Activated CD4-positive, alpha-beta T cell treated with anti-CD3 and anti-CD28 coated beads, Interleukin-2, amount 10 ng/mL, durations not matched to agents 7 days and 5 days (primary cell): ENCODE data around the gene CASP4. TPM values are rescaled to one million over a fixed set of nuclear protein-coding genes. Genes with fewer than 3 reads are reported as not detected.

Experiments
- CTCF ChIA-PET: fragments of 350-600 bp; sonication (Branson Sonifier 250); formaldehyde crosslinking; loops from one replicate; lab custom pipeline; 2021; ENCODE audit warnings: antibody characterized with exemption; lab: Charles Lee
- POLR2A ChIA-PET: fragments of 350-600 bp; sonication (Branson Sonifier 250); formaldehyde crosslinking; loops from one replicate; lab custom pipeline; 2021; ENCODE audit warnings: antibody characterized with exemption; lab: Charles Lee
- DNase-seq: peaks from one replicate; pipeline ENCODE4 v3.0.0-alpha.2; 2020
- H3K27ac Mint-ChIP-seq: one replicate; pipeline ENCODE4 v1.8.0; 2021; ENCODE audit warnings: mild to moderate bottlenecking, moderate library complexity, mixed read lengths
- H3K27me3 Mint-ChIP-seq: one replicate; pipeline ENCODE4 v1.8.0; 2021; ENCODE audit warnings: mixed read lengths
- H3K36me3 Mint-ChIP-seq: one replicate; pipeline ENCODE4 v1.8.0; 2021; ENCODE audit warnings: low read depth, mixed read lengths
- H3K4me1 Mint-ChIP-seq: one replicate; pipeline ENCODE4 v1.8.0; 2021; ENCODE audit warnings: mixed read lengths
- H3K4me3 Mint-ChIP-seq: one replicate; pipeline ENCODE4 v1.8.0; 2021; ENCODE audit warnings: mild to moderate bottlenecking, moderate library complexity, mixed read lengths
- H3K9me3 Mint-ChIP-seq: one replicate; pipeline ENCODE4 v1.8.0; 2021; ENCODE audit warnings: mixed read lengths
- total RNA-seq, 2 experiments: library from RNA; stranded (reverse); gene quantifications; one replicate each; pipeline ENCODE4 v1.2.3, GENCODE V29; 2021

CASP4 gene
- total RNA-seq = 100 to 1,000 TPM; 114 to 135 TPM

GRCh38 chr11:104968355-104968855, at the start of gene CASP4:
TSS of gene CASP4 (minus strand) at chr11:104968574. CDS start at chr11:104968525, 49 bp downstream.
- peak; percentile 23 for DNase-seq
- POLR2A ChIA-PET = interaction anchor here (0.6 kb wide), 1 partner anchor 52 kb away, joined by 3 read pairs; no protein-coding TSS in a partner anchor
- Mint-ChIP-seq H3K27me3 (peaks cover 4% of the 10 kb centered on the region), H3K4me1 (peaks cover 29% of the 10 kb centered on the region), H3K9me3 (peaks cover 36% of the 10 kb centered on the region), H3K36me3 (peaks cover 44% of the 10 kb centered on the region), H3K4me3 (peak within 1 kb of the TSS; percentile 91), H3K27ac (peak within 1 kb of the TSS; percentile 96)
- CTCF ChIA-PET = interaction anchor here (0.6 to 0.7 kb wide), 2 partner anchors 18 to 143 kb away, joined by 3 read pairs; no protein-coding TSS in a partner anchor

GRCh38 chr11:105007463-105007862, 39.1 kb upstream of the CASP4 start:
- Mint-ChIP-seq H3K4me3 (no peak overlapping the region), H3K9me3 (no peaks in the 10 kb centered on the region), H3K27ac (no peak overlapping the region), H3K27me3 (no peaks in the 10 kb centered on the region), H3K4me1 (no peaks in the 10 kb centered on the region), H3K36me3 (no peaks in the 10 kb centered on the region)
- ChIA-PET CTCF (interaction anchor here (0.5 kb wide), 1 partner anchor 274 kb away, joined by 3 read pairs; no protein-coding TSS in a partner anchor), POLR2A (no interaction called here)
- DNase-seq = no peak

- Mint-ChIP-seq H3K4me1 (peaks cover 5% of the 10 kb centered on the region), H3K4me3 (no peak overlapping the region), H3K36me3 (no peaks in the 10 kb centered on the region), H3K9me3 (no peaks in the 10 kb centered on the region), H3K27ac (no peak overlapping the region), H3K27me3 (no peaks in the 10 kb centered on the region)
- no peak for DNase-seq
- ChIA-PET POLR2A (no interaction called here), CTCF (no interaction called here)
Observed at GRCh38 chr11:105005451-105005845, 37.1 kb upstream of the CASP4 start.

- Mint-ChIP-seq H3K4me3 (no peak overlapping the region), H3K27me3 (no peaks in the 10 kb centered on the region), H3K27ac (no peak overlapping the region), H3K9me3 (no peaks in the 10 kb centered on the region), H3K4me1 (peaks cover 9% of the 10 kb centered on the region), H3K36me3 (no peaks in the 10 kb centered on the region)
- ChIA-PET POLR2A (no interaction called here), CTCF (no interaction called here)
- DNase-seq = no peak
Observed at GRCh38 chr11:105004021-105004420, 35.6 kb upstream of the CASP4 start.

GRCh38 chr11:105003151-105003550, 34.8 kb upstream of the CASP4 start:
- no peak overlapping the region for H3K27ac Mint-ChIP-seq
- peaks cover 9% of the 10 kb centered on the region for H3K4me1 Mint-ChIP-seq
- POLR2A ChIA-PET = no interaction called here
- no peaks in the 10 kb centered on the region for H3K9me3 Mint-ChIP-seq
- CTCF ChIA-PET = interaction anchor here (0.7 kb wide), 1 partner anchor 579 kb away, joined by 5 read pairs; no protein-coding TSS in a partner anchor
- DNase-seq = no peak
- H3K36me3 Mint-ChIP-seq = no peaks in the 10 kb centered on the region
- H3K4me3 Mint-ChIP-seq = no peak overlapping the region
- H3K27me3 Mint-ChIP-seq = no peaks in the 10 kb centered on the region

- Mint-ChIP-seq H3K4me3 (no peak overlapping the region), H3K36me3 (no peaks in the 10 kb centered on the region)
Observed at GRCh38 chr11:105000797-105001196, 32.4 kb upstream of the CASP4 start.

GRCh38 chr11:105000167-105000566, 31.8 kb upstream of the CASP4 start:
- Mint-ChIP-seq H3K36me3 (no peaks in the 10 kb centered on the region), H3K27ac (no peak overlapping the region), H3K4me3 (no peak overlapping the region), H3K27me3 (no peaks in the 10 kb centered on the region), H3K9me3 (peaks cover 3% of the 10 kb centered on the region), H3K4me1 (peaks cover 9% of the 10 kb centered on the region)
- CTCF ChIA-PET = interaction anchor here (0.9 to 1.3 kb wide), 3 partner anchors 16 to 38 kb away, joined by 3 to 4 read pairs (median 3); no protein-coding TSS in a partner anchor
- no peak for DNase-seq
- POLR2A ChIA-PET = no interaction called here

More at GRCh38 chr11:105000797-105001196, 32.4 kb upstream of the CASP4 start:
- POLR2A ChIA-PET = no interaction called here
- Mint-ChIP-seq H3K9me3 (no peaks in the 10 kb centered on the region), H3K27me3 (no peaks in the 10 kb centered on the region), H3K27ac (no peak overlapping the region), H3K4me1 (peaks cover 9% of the 10 kb centered on the region)
- CTCF ChIA-PET = interaction anchor here (0.9 to 1.3 kb wide), 4 partner anchors 15 to 37 kb away, joined by 3 to 4 read pairs (median 3); no protein-coding TSS in a partner anchor
- peak; percentile 58 for DNase-seq

GRCh38 chr11:104999721-105000120, 31.3 kb upstream of the CASP4 start:
- Mint-ChIP-seq H3K9me3 (peaks cover 3% of the 10 kb centered on the region), H3K4me1 (peaks cover 13% of the 10 kb centered on the region), H3K27me3 (no peaks in the 10 kb centered on the region), H3K4me3 (no peak overlapping the region), H3K27ac (no peak overlapping the region), H3K36me3 (no peaks in the 10 kb centered on the region)
- ChIA-PET POLR2A (no interaction called here), CTCF (no interaction called here)
- DNase-seq = no peak

GRCh38 chr11:104997288-104997687, 28.9 kb upstream of the CASP4 start:
- ChIA-PET CTCF (no interaction called here), POLR2A (no interaction called here)
- no peaks in the 10 kb centered on the region for H3K27me3 Mint-ChIP-seq
- peaks cover 9% of the 10 kb centered on the region for H3K9me3 Mint-ChIP-seq
- no peak for DNase-seq
- no peaks in the 10 kb centered on the region for H3K36me3 Mint-ChIP-seq
- peaks cover 21% of the 10 kb centered on the region for H3K4me1 Mint-ChIP-seq
- H3K4me3 Mint-ChIP-seq = no peak overlapping the region
- H3K27ac Mint-ChIP-seq = no peak overlapping the region

GRCh38 chr11:104995001-104995408, 26.6 kb upstream of the CASP4 start:
- peaks cover 12% of the 10 kb centered on the region for H3K4me1 Mint-ChIP-seq
- H3K9me3 Mint-ChIP-seq = peaks cover 9% of the 10 kb centered on the region
- ChIA-PET POLR2A (no interaction called here), CTCF (no interaction called here)
- H3K4me3 Mint-ChIP-seq = no peak overlapping the region
- no peak for DNase-seq
- peaks cover 2% of the 10 kb centered on the region for H3K27me3 Mint-ChIP-seq
- H3K36me3 Mint-ChIP-seq = no peaks in the 10 kb centered on the region
- no peak overlapping the region for H3K27ac Mint-ChIP-seq

- POLR2A ChIA-PET = no interaction called here
- CTCF ChIA-PET = no interaction called here
- Mint-ChIP-seq H3K27ac (no peak overlapping the region), H3K4me3 (no peak overlapping the region), H3K9me3 (peaks cover 12% of the 10 kb centered on the region), H3K27me3 (peaks cover 6% of the 10 kb centered on the region), H3K4me1 (peaks cover 12% of the 10 kb centered on the region), H3K36me3 (no peaks in the 10 kb centered on the region)
- DNase-seq = no peak
Observed at GRCh38 chr11:104992781-104993180, 24.4 kb upstream of the CASP4 start.

- H3K27me3 Mint-ChIP-seq = peaks cover 6% of the 10 kb centered on the region
- ChIA-PET POLR2A (interaction anchor here (0.6 kb wide), 1 partner anchor 464 kb away, joined by 3 read pairs; no protein-coding TSS in a partner anchor), CTCF (no interaction called here)
- no peak overlapping the region for H3K27ac Mint-ChIP-seq
- no peak for DNase-seq
- no peak overlapping the region for H3K4me3 Mint-ChIP-seq
- peaks cover 12% of the 10 kb centered on the region for H3K4me1 Mint-ChIP-seq
- H3K9me3 Mint-ChIP-seq = peaks cover 12% of the 10 kb centered on the region
- H3K36me3 Mint-ChIP-seq = no peaks in the 10 kb centered on the region
Observed at GRCh38 chr11:104991994-104992393, 23.6 kb upstream of the CASP4 start.

- DNase-seq = no peak
- no peaks in the 10 kb centered on the region for H3K4me1 Mint-ChIP-seq
- ChIA-PET POLR2A (no interaction called here), CTCF (no interaction called here)
- peaks cover 4% of the 10 kb centered on the region for H3K27me3 Mint-ChIP-seq
- no peak overlapping the region for H3K27ac Mint-ChIP-seq
- H3K36me3 Mint-ChIP-seq = no peaks in the 10 kb centered on the region
- peaks cover 7% of the 10 kb centered on the region for H3K9me3 Mint-ChIP-seq
- H3K4me3 Mint-ChIP-seq = no peak overlapping the region
Observed at GRCh38 chr11:104984808-104985207, 16.4 kb upstream of the CASP4 start.
